NCI-H226 (cell line): ENCODE data around the gene PPP2R5C.
A peak's percentile ranks its signal among the peaks of the same experiment; 100 is the strongest.

Source experiments
- DNase-seq: peaks from one replicate; pipeline ENCODE4 v3.0.0-alpha.2; 2015

The PPP2R5C gene

GRCh38 chr14:101845496-101845895 lies 84.0 kb downstream of the PPP2R5C start:
- no peak for DNase-seq

GRCh38 chr14:101845896-101846295 lies 84.4 kb downstream of the PPP2R5C start:
- no peak for DNase-seq

- DNase-seq = no peak
Observed at GRCh38 chr14:101849125-101849524, 87.6 kb downstream of the PPP2R5C start.

- DNase-seq = no peak
Observed at GRCh38 chr14:101849640-101850039, 88.1 kb downstream of the PPP2R5C start.

GRCh38 chr14:101851183-101851582 lies 89.7 kb downstream of the PPP2R5C start:
- no peak for DNase-seq

GRCh38 chr14:101851736-101852405 lies 90.4 kb downstream of the PPP2R5C start:
- DNase-seq = no peak

- DNase-seq = no peak
Observed at GRCh38 chr14:101852785-101853184, 91.3 kb downstream of the PPP2R5C start.

- no peak for DNase-seq
Observed at GRCh38 chr14:101853455-101854018, 92.0 kb downstream of the PPP2R5C start.

- DNase-seq = peak; percentile 33
Observed at GRCh38 chr14:101854366-101854765, 92.9 kb downstream of the PPP2R5C start.

- no peak for DNase-seq
Observed at GRCh38 chr14:101855958-101856357, 94.4 kb downstream of the PPP2R5C start.

GRCh38 chr14:101856536-101856935 lies 95.0 kb downstream of the PPP2R5C start:
- DNase-seq = no peak

GRCh38 chr14:101857226-101857625 lies 95.7 kb downstream of the PPP2R5C start:
- no peak for DNase-seq

GRCh38 chr14:101858791-101859537 lies 97.5 kb downstream of the PPP2R5C start:
- no peak for DNase-seq

GRCh38 chr14:101859538-101859902 lies 98.0 kb downstream of the PPP2R5C start:
- DNase-seq = no peak

- DNase-seq = no peak
Observed at GRCh38 chr14:101859958-101860357, 98.4 kb downstream of the PPP2R5C start.

GRCh38 chr14:101861464-101861863 lies 100.0 kb downstream of the PPP2R5C start:
- no peak for DNase-seq

- no peak for DNase-seq
Observed at GRCh38 chr14:101862177-101862576, 100.7 kb downstream of the PPP2R5C start.

GRCh38 chr14:101862711-101863110 lies 101.2 kb downstream of the PPP2R5C start:
- no peak for DNase-seq

GRCh38 chr14:101865288-101865687 lies 103.8 kb downstream of the PPP2R5C start:
- no peak for DNase-seq

GRCh38 chr14:101867854-101868253 lies 106.3 kb downstream of the PPP2R5C start:
- no peak for DNase-seq

- no peak for DNase-seq
Observed at GRCh38 chr14:101869217-101869616, 107.7 kb downstream of the PPP2R5C start.

GRCh38 chr14:101870273-101870939 lies 108.9 kb downstream of the PPP2R5C start:
- DNase-seq = no peak

- no peak for DNase-seq
Observed at GRCh38 chr14:101872346-101872745, 110.8 kb downstream of the PPP2R5C start.
